Stimulated activated CD8-positive, alpha-beta memory T cell treated with anti-CD3 and anti-CD28 coated beads, Interleukin-4, amount 100 ng/mL, for 24 hours (primary cell): ENCODE measurements around the gene FRMD4A.
"Not testable (repeated sequence)": the region's sequence is repeated elsewhere in the genome, so short reads cannot be mapped to it uniquely, and the experiment has no call there.

Experiments used
- DNase-seq: peaks from one replicate; pipeline ENCODE4 v3.0.0-alpha.2; 2020; ENCODE audit warnings: low read depth

Gene FRMD4A

DNA sequence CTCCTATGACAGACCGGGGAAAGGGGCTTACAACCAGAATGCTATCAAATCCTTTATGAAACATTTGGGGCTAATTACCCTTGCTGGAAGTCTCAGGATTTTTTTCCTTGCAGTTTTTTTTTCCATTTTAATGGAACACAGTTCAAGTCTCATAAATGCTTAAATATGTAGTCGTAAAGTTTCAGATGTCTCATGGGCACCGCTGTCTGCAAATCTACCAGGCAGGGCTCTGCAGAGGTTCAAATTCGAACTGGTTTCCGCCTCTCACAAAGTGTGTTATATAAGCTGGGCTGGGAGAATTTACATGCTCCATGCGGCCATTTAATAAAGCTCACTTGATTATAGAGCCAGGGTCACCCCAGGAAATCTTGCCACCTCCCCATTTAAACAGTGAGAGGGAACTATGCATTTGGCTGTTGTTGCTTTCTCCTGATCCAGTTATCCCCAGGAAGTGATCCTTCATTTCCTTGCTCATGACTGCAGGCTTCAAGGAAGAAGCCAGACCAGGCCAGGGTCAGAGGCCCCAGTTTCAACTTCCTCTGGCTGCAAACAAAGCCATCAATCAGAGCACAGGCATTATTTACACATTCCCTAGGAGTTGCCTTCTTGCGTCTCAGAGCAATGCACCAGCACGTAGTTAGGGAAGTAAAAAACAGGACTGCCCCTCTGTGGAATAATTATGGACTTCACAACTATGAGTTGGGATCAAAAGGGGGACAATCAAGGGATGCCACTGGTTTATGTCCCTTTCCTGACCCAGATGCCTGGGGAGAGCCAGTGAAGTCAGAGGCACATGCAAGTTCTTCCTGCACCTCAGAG, 385.1 kb downstream of the FRMD4A start:
- DNase-seq = no peak

DNA sequence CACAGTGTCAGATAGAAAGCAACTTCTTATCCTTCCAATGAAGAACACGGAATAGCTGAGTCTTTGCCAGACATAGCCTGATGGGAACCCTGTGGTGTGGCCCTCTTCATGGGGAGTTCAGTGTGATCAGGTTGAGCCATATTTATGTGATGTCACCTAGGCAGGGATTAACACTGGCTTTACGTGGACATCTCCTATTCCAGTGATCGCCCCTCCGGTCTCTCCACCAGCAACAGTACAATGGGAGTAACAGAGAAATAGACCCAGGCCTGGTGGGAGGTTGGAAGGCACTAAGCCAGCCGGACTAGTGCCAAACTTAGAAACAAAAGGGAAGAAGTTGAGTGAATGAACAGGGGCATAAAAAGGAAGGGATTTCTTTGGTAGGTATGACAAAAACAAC, 385.9 kb downstream of the FRMD4A start:
- DNase-seq = no peak

- DNase-seq = no peak
These were observed 386.9 kb downstream of the FRMD4A start for GRCh38 chr10:13943735-13944398.

GRCh38 chr10:13942035-13942434, 388.7 kb downstream of the FRMD4A start:
- no peak for DNase-seq

GRCh38 chr10:13939391-13939790, 391.3 kb downstream of the FRMD4A start:
- DNase-seq = no peak

DNA sequence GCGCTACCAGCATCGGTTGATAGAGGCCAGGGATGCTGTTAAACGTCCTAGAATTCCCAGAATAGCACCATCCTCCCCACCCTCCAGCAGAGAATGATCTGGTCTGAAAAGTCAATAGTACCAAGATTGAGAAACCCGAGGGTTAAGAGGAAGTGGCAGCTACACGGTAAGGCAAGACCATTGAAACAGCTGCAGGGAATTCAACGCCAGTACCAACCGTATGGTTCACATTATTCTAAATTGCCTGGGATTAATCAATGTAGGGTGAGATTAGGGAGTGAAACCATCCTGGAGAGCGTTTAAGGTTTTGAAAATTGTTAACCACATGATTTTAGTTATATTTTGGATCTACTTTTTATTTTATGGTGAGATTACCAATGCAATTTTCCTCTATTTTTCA, 391.8 kb downstream of the FRMD4A start:
- no peak for DNase-seq

- DNase-seq = no peak
These were observed 393.9 kb downstream of the FRMD4A start for GRCh38 chr10:13936826-13937225.

GRCh38 chr10:13930120-13930519, 400.6 kb downstream of the FRMD4A start:
- no peak for DNase-seq

DNA sequence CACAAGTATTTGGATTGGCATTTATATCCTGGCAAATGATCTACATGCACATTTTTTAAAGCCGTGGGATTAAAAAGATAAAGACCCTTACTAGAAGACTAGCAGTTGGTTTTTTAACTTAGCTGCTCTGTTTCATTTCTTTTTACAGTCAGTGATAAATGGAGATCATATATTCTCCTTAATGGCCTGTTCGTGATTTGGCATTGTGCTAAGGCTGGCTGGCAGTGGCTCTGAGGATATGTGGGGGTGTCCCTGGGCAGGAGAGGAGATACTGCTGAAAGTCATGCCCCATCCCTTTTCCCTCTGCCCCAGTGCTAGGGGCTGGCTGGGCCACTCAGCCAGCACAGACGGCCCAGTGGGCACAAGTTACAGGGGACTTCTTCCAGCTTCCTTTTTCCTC, 402.3 kb downstream of the FRMD4A start:
- no peak for DNase-seq

- no peak for DNase-seq
These were observed 404.5 kb downstream of the FRMD4A start for GRCh38 chr10:13925971-13926780.

- DNase-seq = no peak
These were observed 406.5 kb downstream of the FRMD4A start for GRCh38 chr10:13924040-13924725.

DNA sequence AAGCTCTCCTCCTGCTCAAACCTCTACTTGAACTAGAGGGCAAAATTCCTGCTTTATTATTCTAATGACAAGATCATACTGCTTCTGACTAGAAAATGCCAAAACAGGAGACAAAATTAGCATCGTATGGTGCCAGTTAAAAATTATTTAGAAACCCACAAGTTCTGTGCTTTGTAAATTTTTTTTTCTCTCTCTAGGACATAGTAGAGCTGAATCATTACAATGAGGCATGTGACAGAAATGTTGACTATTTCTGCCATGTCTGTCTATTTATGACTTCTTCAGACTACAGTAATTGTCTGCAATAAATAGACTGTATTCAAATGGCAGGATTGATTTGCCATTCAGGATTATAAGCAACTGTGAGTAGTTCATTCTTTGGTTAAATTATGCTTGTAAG, 408.1 kb downstream of the FRMD4A start:
- no peak for DNase-seq

GRCh38 chr10:13921941-13922340, 408.8 kb downstream of the FRMD4A start:
- DNase-seq = no peak

DNA sequence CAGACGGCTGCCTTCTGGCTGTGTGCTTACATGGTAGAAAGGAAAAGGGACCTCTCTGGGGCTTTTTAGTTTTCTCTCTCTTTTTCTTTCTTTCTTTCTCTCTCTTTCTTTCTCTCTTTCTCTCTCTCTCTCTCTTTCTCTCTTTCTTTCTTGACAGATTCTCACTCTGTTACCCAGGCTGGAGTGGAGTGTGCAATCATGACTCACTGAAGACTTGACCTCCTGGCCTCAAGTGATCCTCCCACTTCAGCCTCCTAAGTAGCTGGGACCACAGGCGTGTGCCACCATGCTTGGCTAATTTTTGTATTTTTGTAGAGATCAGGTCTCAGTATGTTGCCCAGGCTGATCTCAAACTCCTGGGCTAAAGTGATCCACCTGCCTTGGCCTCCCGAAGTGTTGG, 409.6 kb downstream of the FRMD4A start:
- DNase-seq = not testable (repeated sequence)

- no peak for DNase-seq
These were observed 410.3 kb downstream of the FRMD4A start for GRCh38 chr10:13920465-13920864.

DNA sequence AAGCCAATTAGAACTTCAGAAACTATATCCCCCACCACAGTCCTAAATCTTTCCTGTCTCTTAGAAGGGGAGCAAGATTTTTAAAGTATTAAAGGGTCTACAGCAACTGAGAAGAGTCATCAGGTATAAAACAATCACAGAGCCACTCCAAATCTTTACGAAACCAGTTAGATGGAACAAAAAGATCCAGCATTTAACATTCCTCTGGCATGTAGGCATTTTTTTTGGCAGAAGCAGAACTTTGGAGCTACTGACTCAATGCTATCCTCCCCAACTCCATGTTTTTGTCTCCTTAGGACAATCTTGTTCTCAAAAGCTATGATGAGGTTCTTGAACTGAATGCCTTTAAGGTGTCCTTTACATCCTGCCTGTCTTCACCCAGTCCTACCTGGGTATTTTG, 410.7 kb downstream of the FRMD4A start:
- DNase-seq = no peak

- no peak for DNase-seq
These were observed 412.9 kb downstream of the FRMD4A start for GRCh38 chr10:13917791-13918190.

- no peak for DNase-seq
These were observed 414.3 kb downstream of the FRMD4A start for GRCh38 chr10:13916384-13916947.

GRCh38 chr10:13915710-13916109, 415.0 kb downstream of the FRMD4A start:
- no peak for DNase-seq

DNA sequence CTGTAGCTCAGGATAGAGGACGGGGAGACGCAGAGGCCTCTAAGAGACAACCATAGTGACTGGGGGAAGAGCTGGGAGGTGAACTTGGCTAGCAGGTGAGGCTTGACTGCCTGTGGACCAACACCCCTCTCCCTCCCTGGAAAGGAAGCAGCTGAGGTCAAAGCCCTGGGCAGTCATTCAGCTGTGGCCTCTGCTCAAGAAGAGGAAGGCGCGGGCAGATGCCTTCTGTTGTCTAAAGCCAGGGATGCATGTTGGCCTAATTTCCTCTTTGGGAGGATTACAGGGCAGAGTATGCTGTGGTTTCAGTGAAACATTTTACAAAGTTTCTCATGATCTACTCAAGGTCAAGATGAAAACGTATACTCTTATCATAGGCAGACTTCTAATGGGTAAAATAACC, 416.8 kb downstream of the FRMD4A start:
- DNase-seq = no peak

DNA sequence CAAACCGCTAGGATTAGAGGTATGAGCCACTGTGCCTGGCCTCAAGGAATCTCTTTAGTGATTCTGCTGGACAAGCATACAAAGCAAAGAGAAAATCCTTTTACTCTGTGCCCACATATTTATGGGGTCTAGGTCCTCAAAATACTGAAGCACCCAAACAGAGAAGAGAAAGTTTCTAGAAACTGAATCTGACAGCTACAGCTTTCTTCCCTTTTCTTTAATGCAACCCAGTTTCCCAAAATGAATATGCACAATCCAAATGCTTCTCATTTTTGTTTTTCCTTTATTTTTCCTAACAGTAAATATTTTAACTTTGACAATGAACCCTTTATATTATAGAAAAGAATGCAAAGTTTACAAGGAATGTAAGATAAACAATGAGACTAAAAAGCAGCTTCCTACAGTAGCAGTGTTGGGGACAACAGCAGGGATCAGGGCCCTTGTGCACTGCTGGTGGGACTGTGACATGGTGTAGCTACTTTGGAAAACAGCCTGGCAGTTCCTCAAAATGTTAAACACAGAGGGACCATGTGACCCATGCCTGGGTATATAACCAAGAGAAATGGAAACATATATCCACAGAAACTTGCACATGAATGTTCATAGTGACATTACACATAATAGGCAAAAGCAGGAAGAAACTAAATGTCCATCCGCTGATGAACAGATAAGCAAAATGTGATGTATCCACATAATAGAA, 418.8 kb downstream of the FRMD4A start:
- no peak for DNase-seq
